A673 (cell line): ENCODE measurements around the gene TMEM218.

ENCODE experiments used
- CTCF ChIP-seq: fragments of 300-800, 200-600 bp; sonication (generic); conservative IDR thresholded peaks from 2 replicates; pipeline ENCODE4 v1.5.1; 2017; ENCODE audit warnings: low read depth, mild to moderate bottlenecking, antibody characterized with exemption, low read length, moderate library complexity, mixed read lengths
- EZH2 ChIP-seq: fragments of 200-600 bp; sonication (generic); IDR thresholded peaks from 2 replicates; pipeline ENCODE4 v1.6.1; 2017; ENCODE audit warnings: borderline replicate concordance, low read depth, mild to moderate bottlenecking, mixed read lengths, antibody characterized with exemption, low read length; ENCODE audit not compliant: poor library complexity, severe bottlenecking

GRCh38 chr11:125084057-125084416 is 27.4 kb downstream of the TMEM218 start:
- no peak for TF ChIP-seq EZH2
- TF ChIP-seq CTCF: no peak
